ENCODE data around the gene OGFR.

The OGFR gene

GRCh38 chr20:62836967-62837490, 32.4 kb downstream of the OGFR start:
- no peak overlapping the region for H3K9ac ChIP-seq (ENCODE audit: low read length)
- H3F3A ChIP-seq (ENCODE audit: insufficient read depth) = no peaks in the 10 kb centered on the region
- no peaks in the 10 kb centered on the region for H3K9me3 ChIP-seq (ENCODE audit: insufficient read depth, low read length)
- no peak overlapping the region for H3K4me2 ChIP-seq (ENCODE audit: low read depth, low read length, poor library complexity, severe bottlenecking)
- H2AFZ ChIP-seq (ENCODE audit: low read depth, low read length, severe bottlenecking) = no peak overlapping the region
- H3K79me2 ChIP-seq (ENCODE audit: insufficient read depth, low read length) = no peaks in the 10 kb centered on the region
- no peaks in the 10 kb centered on the region for H3K9me2 ChIP-seq (replicated peaks; ENCODE audit: insufficient read depth, low read length)
- H3K4me3 ChIP-seq (ENCODE audit: insufficient read depth, low read length, poor library complexity, severe bottlenecking) = no peak overlapping the region
- H4K20me1 ChIP-seq (ENCODE audit: low read depth, low read length) = no peaks in the 10 kb centered on the region
- no peak for TF ChIP-seq CTCF (IDR thresholded peaks at IDR 0.05; ENCODE audit: insufficient read depth, low read length, poor library complexity, severe bottlenecking)
- TF ChIP-seq EZH2phosphoT487 (conservative IDR thresholded peaks at IDR 0.05; ENCODE audit: low read length) = no peak
- no peak overlapping the region for H3K27ac ChIP-seq (ENCODE audit: low read depth, low read length)
- H3K27me3 ChIP-seq (ENCODE audit: low read length) = no peaks in the 10 kb centered on the region
- H3K36me3 ChIP-seq (ENCODE audit: low read length) = no peaks in the 10 kb centered on the region

GRCh38 chr20:62837790-62838127, 33.1 kb downstream of the OGFR start:
- no peaks in the 10 kb centered on the region for H3K9me3 ChIP-seq (ENCODE audit: insufficient read depth, low read length)
- H3K4me2 ChIP-seq (ENCODE audit: low read depth, low read length, poor library complexity, severe bottlenecking) = no peak overlapping the region
- H3K79me2 ChIP-seq (ENCODE audit: insufficient read depth, low read length) = no peaks in the 10 kb centered on the region
- H3K27ac ChIP-seq (ENCODE audit: low read depth, low read length) = no peak overlapping the region
- no peaks in the 10 kb centered on the region for H3K36me3 ChIP-seq (ENCODE audit: low read length)
- no peaks in the 10 kb centered on the region for H3F3A ChIP-seq (ENCODE audit: insufficient read depth)
- no peaks in the 10 kb centered on the region for H3K27me3 ChIP-seq (ENCODE audit: low read length)
- H3K9me2 ChIP-seq (replicated peaks; ENCODE audit: insufficient read depth, low read length) = no peaks in the 10 kb centered on the region
- no peak overlapping the region for H3K4me3 ChIP-seq (ENCODE audit: insufficient read depth, low read length, poor library complexity, severe bottlenecking)
- no peak overlapping the region for H3K9ac ChIP-seq (ENCODE audit: low read length)
- H2AFZ ChIP-seq (ENCODE audit: low read depth, low read length, severe bottlenecking) = no peak overlapping the region
- no peaks in the 10 kb centered on the region for H4K20me1 ChIP-seq (ENCODE audit: low read depth, low read length)
- TF ChIP-seq CTCF (IDR thresholded peaks at IDR 0.05; ENCODE audit: insufficient read depth, low read length, poor library complexity, severe bottlenecking) (no peak), EZH2phosphoT487 (conservative IDR thresholded peaks at IDR 0.05; ENCODE audit: low read length) (no peak)

GRCh38 chr20:62838128-62838891, 33.7 kb downstream of the OGFR start:
- H3K9me2 ChIP-seq (replicated peaks; ENCODE audit: insufficient read depth, low read length) = no peaks in the 10 kb centered on the region
- H3K9me3 ChIP-seq (ENCODE audit: insufficient read depth, low read length) = no peaks in the 10 kb centered on the region
- H3K4me2 ChIP-seq (ENCODE audit: low read depth, low read length, poor library complexity, severe bottlenecking) = no peak overlapping the region
- no peaks in the 10 kb centered on the region for H3F3A ChIP-seq (ENCODE audit: insufficient read depth)
- no peak overlapping the region for H3K4me3 ChIP-seq (ENCODE audit: insufficient read depth, low read length, poor library complexity, severe bottlenecking)
- H3K27me3 ChIP-seq (ENCODE audit: low read length) = no peaks in the 10 kb centered on the region
- H3K79me2 ChIP-seq (ENCODE audit: insufficient read depth, low read length) = no peaks in the 10 kb centered on the region
- TF ChIP-seq CTCF (IDR thresholded peaks at IDR 0.05; ENCODE audit: insufficient read depth, low read length, poor library complexity, severe bottlenecking) (no peak), EZH2phosphoT487 (conservative IDR thresholded peaks at IDR 0.05; ENCODE audit: low read length) (no peak)
- no peak overlapping the region for H3K27ac ChIP-seq (ENCODE audit: low read depth, low read length)
- no peak overlapping the region for H3K9ac ChIP-seq (ENCODE audit: low read length)
- no peaks in the 10 kb centered on the region for H3K36me3 ChIP-seq (ENCODE audit: low read length)
- no peak overlapping the region for H2AFZ ChIP-seq (ENCODE audit: low read depth, low read length, severe bottlenecking)
- no peaks in the 10 kb centered on the region for H4K20me1 ChIP-seq (ENCODE audit: low read depth, low read length)

All from SU-DHL-6 (cell line).